B cell (primary cell): ENCODE data around the gene CST5.

Experiments used
- EZH2 ChIP-seq: IDR thresholded peaks from 2 replicates; pipeline ENCODE4 v1.6.1; 2012; ENCODE audit warnings: borderline replicate concordance, low read depth, mild to moderate bottlenecking, moderate library complexity, low read length; ENCODE audit not compliant: insufficient read depth, poor library complexity, severe bottlenecking
- TF ChIP-seq, protein P1 (sequence below): fragments of 200-600 bp; IDR thresholded peaks from one replicate; pipeline ENCODE4 v1.8.0; 2022; ENCODE audit warnings: antibody characterized with exemption, mild to moderate bottlenecking

DNA sequence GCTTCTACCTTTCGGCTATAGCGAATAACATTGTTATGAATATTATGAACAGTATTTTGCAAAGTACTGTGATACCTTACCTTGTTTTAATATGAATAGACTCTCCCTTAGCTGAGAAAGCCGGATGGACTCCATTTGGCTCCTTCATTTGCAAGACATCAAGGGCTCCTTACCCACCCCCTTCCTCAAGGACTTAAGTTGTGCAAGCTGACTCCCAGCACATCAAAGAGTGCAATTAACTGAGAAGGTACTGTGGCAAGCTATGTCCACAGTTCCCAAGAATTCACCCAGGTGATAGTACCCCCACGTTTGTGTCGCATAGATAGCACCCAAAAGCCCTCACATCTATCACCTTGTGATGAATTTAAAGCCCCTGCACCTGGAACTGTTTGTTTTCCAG, 11.2 kb downstream of the CST5 start:
- TF ChIP-seq, protein P1, sequence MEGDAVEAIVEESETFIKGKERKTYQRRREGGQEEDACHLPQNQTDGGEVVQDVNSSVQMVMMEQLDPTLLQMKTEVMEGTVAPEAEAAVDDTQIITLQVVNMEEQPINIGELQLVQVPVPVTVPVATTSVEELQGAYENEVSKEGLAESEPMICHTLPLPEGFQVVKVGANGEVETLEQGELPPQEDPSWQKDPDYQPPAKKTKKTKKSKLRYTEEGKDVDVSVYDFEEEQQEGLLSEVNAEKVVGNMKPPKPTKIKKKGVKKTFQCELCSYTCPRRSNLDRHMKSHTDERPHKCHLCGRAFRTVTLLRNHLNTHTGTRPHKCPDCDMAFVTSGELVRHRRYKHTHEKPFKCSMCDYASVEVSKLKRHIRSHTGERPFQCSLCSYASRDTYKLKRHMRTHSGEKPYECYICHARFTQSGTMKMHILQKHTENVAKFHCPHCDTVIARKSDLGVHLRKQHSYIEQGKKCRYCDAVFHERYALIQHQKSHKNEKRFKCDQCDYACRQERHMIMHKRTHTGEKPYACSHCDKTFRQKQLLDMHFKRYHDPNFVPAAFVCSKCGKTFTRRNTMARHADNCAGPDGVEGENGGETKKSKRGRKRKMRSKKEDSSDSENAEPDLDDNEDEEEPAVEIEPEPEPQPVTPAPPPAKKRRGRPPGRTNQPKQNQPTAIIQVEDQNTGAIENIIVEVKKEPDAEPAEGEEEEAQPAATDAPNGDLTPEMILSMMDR: no peak
- TF ChIP-seq EZH2: no peak
